Natural killer cell (primary cell): ENCODE measurements around the gene GFOD1. TPM values are rescaled to one million over a fixed set of nuclear protein-coding genes. Genes with fewer than 3 reads are reported as not detected.

Experiments used
- ATAC-seq, 3 donors: fragments of 150-1000 bp in 2 of 3; fragments of 200-7000 bp in 1 of 3; cut with Tn5 transposase; 1 replicate in 1 of 3; 2 replicates in 2 of 3; pipeline ENCODE4 v1.10.0; 2021; ENCODE audit warnings: mild to moderate bottlenecking in 2 of 3, moderate library complexity in 2 of 3
- DNase-seq, 2 donors: peaks; one replicate each; pipeline versions ENCODE4 v3.0.0 to v3.0.0-alpha.2; 2013 to 2021; ENCODE audit warnings: mixed read lengths in 1 of 2
- H3K27ac ChIP-seq: one replicate; pipeline ENCODE4 v1.5.1; 2013; ENCODE audit warnings: mild to moderate bottlenecking, low read length
- H3K27me3 ChIP-seq: one replicate; pipeline ENCODE4 v1.6.1; 2013; ENCODE audit warnings: low read length; ENCODE audit not compliant: control insufficient read depth, insufficient read depth
- H3K36me3 ChIP-seq: one replicate; pipeline ENCODE4 v1.6.1; 2013; ENCODE audit warnings: low read length; ENCODE audit not compliant: control insufficient read depth, insufficient read depth
- H3K4me1 ChIP-seq: one replicate; pipeline ENCODE4 v1.6.1; 2013; ENCODE audit warnings: low read length; ENCODE audit not compliant: control insufficient read depth, insufficient read depth
- H3K4me3 ChIP-seq: one replicate; pipeline ENCODE4 v1.5.1; 2013; ENCODE audit warnings: low read length
- H3K9me3 ChIP-seq: one replicate; pipeline ENCODE4 v1.6.1; 2013; ENCODE audit warnings: low read length; ENCODE audit not compliant: control insufficient read depth, insufficient read depth
- H3K27ac Mint-ChIP-seq, 2 donors: one replicate each; pipeline ENCODE4 v1.8.0; 2022; ENCODE audit warnings: mild to moderate bottlenecking in 2 of 2, mixed read lengths in 2 of 2, moderate library complexity in 1 of 2
- H3K27me3 Mint-ChIP-seq, 2 donors: one replicate each; pipeline ENCODE4 v1.8.0; 2022; ENCODE audit warnings: low read depth in 2 of 2, mixed read lengths in 2 of 2
- H3K36me3 Mint-ChIP-seq: one replicate; pipeline ENCODE4 v1.8.0; 2022; ENCODE audit warnings: mixed read lengths
- H3K4me1 Mint-ChIP-seq, 2 donors: one replicate each; pipeline ENCODE4 v1.8.0; 2022; ENCODE audit warnings: mixed read lengths in 2 of 2
- H3K4me3 Mint-ChIP-seq: one replicate; pipeline ENCODE4 v1.8.0; 2022; ENCODE audit warnings: mild to moderate bottlenecking, moderate library complexity, mixed read lengths
- H3K9me3 Mint-ChIP-seq, 2 donors: one replicate each; pipeline ENCODE4 v1.8.0; 2022; ENCODE audit warnings: mixed read lengths in 2 of 2
- WGBS: methylation state at CpG from one replicate; pipeline ENCODE4 v1.1.7; 2013; ENCODE audit warnings: missing lambda C conversion rate; ENCODE audit not compliant: insufficient coverage; 5-methylcytosine and 5-hydroxymethylcytosine counted together
- intact Hi-C: fragments of 100-400 bp; cut with micrococcal nuclease; formaldehyde crosslinking; loops from one replicate; pipeline ENCODE4 v1.14.2; 2022
- total RNA-seq, 4 donors: library from RNA; stranded (reverse); fragments of 120-200 nt in 1 of 4; gene quantifications; one replicate each; pipeline versions ENCODE4 v1.2.3 to v1.2.4, GENCODE V29; 2013 to 2022
- TF ChIP-seq, protein P1 (sequence below): fragments of 200-600 bp; IDR thresholded peaks from one replicate; pipeline ENCODE4 v1.8.0; 2022; ENCODE audit warnings: antibody characterized with exemption

The GFOD1 gene
- total RNA-seq, 3 donors from 2014 or later (not counting 1 experiment from before 2014, with no cell fraction given) = 59.7 to 74.5 (median 71.2) TPM

GRCh38 chr6:13354331-13355042 lies 132.9 kb downstream of the GFOD1 start:
- Mint-ChIP-seq H3K4me3 (no peak overlapping the region), H3K36me3 (no peaks in the 10 kb centered on the region), H3K9me3 (no peaks in the 10 kb centered on the region), H3K27ac (peak overlapping the region; percentile 94), H3K27me3 (no peaks in the 10 kb centered on the region), H3K4me1 (peaks cover 50 to 54% of the 10 kb centered on the region in 2 donors)
- DNase-seq (no peak), ATAC-seq (peak in 1 of 3 donors; percentile 30)
- Histone ChIP-seq H3K4me3 (no peak overlapping the region), H3K36me3 (no peaks in the 10 kb centered on the region), H3K9me3 (no peaks in the 10 kb centered on the region), H3K4me1 (peaks cover 33% of the 10 kb centered on the region), H3K27me3 (no peaks in the 10 kb centered on the region), H3K27ac (peak overlapping the region; percentile 85)
- TF ChIP-seq, protein P1, sequence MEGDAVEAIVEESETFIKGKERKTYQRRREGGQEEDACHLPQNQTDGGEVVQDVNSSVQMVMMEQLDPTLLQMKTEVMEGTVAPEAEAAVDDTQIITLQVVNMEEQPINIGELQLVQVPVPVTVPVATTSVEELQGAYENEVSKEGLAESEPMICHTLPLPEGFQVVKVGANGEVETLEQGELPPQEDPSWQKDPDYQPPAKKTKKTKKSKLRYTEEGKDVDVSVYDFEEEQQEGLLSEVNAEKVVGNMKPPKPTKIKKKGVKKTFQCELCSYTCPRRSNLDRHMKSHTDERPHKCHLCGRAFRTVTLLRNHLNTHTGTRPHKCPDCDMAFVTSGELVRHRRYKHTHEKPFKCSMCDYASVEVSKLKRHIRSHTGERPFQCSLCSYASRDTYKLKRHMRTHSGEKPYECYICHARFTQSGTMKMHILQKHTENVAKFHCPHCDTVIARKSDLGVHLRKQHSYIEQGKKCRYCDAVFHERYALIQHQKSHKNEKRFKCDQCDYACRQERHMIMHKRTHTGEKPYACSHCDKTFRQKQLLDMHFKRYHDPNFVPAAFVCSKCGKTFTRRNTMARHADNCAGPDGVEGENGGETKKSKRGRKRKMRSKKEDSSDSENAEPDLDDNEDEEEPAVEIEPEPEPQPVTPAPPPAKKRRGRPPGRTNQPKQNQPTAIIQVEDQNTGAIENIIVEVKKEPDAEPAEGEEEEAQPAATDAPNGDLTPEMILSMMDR = no peak
- intact Hi-C loops = loop anchor here (5.0 kb wide), 1 partner anchor 73 kb away; no protein-coding TSS in a partner anchor
- WGBS = 72% methylated on average over 13 of the region's 13 CpGs

GRCh38 chr6:13352165-13352564 lies 135.2 kb downstream of the GFOD1 start:
- H3K4me3 Mint-ChIP-seq = no peak overlapping the region
- DNase-seq (no peak), ATAC-seq (no peak)
- H3K27ac ChIP-seq = no peak overlapping the region
- TF ChIP-seq, protein P1 = no peak
- no peaks in the 10 kb centered on the region for H3K36me3 Mint-ChIP-seq
- intact Hi-C loops = no loop called here
- 100% methylated on average over 3 of the region's 9 CpGs for WGBS
- no peaks in the 10 kb centered on the region for H3K27me3 Mint-ChIP-seq
- no peak overlapping the region for H3K4me3 ChIP-seq
- no peaks in the 10 kb centered on the region for H3K9me3 Mint-ChIP-seq
- H3K9me3 ChIP-seq = no peaks in the 10 kb centered on the region
- H3K36me3 ChIP-seq = no peaks in the 10 kb centered on the region
- no peaks in the 10 kb centered on the region for H3K27me3 ChIP-seq
- H3K4me1 ChIP-seq = peaks cover 26% of the 10 kb centered on the region
- no peak overlapping the region for H3K27ac Mint-ChIP-seq
- H3K4me1 Mint-ChIP-seq = peaks cover 38 to 39% of the 10 kb centered on the region in 2 donors

DNA sequence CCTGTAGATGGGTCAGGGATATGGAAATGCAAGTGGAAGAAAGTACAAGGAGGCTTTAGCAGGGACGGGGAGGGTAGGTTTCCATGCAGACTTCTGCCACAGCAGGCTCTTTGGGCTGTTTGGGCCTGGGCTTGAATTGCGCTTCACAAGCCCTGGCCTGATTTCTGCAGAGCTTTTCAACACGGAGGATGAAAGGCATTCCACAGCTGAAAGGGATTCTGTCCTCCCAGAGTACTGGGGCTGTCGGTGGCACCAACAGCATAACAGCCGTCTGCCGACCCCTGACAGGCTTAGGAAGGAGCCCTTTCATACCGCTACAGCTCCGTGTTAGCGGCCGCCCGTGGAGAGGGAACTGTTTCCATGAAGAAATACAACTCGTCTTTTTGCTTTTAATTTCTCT lies 136.1 kb downstream of the GFOD1 start:
- no peak overlapping the region for H3K27ac ChIP-seq
- no peak overlapping the region for H3K4me3 ChIP-seq
- H3K4me1 Mint-ChIP-seq = peaks cover 29 to 30% of the 10 kb centered on the region in 2 donors
- H3K27me3 Mint-ChIP-seq = no peaks in the 10 kb centered on the region
- H3K4me3 Mint-ChIP-seq = no peak overlapping the region
- TF ChIP-seq, protein P1 = no peak
- no peak overlapping the region for H3K27ac Mint-ChIP-seq
- intact Hi-C loops = no loop called here
- no peaks in the 10 kb centered on the region for H3K9me3 Mint-ChIP-seq
- DNase-seq (no peak), ATAC-seq (no peak)
- peaks cover 21% of the 10 kb centered on the region for H3K4me1 ChIP-seq
- no peaks in the 10 kb centered on the region for H3K36me3 ChIP-seq
- WGBS = 96% methylated on average over 12 of the region's 12 CpGs
- no peaks in the 10 kb centered on the region for H3K9me3 ChIP-seq
- H3K36me3 Mint-ChIP-seq = no peaks in the 10 kb centered on the region
- H3K27me3 ChIP-seq = no peaks in the 10 kb centered on the region
